ENCODE results near the gene NACC2.

NACC2 gene

GRCh38 chr9:136049491-136050265, 45.4 kb downstream of the NACC2 start:
- no peak for TF ChIP-seq CTCF (IDR thresholded peaks at IDR 0.05; ENCODE audit: control insufficient read depth, insufficient read depth, low read depth, low read length, missing control alignments)
- no peak overlapping the region for H3K4me3 ChIP-seq (ENCODE audit: control insufficient read depth, low read depth, low read length)

GRCh38 chr9:136048560-136049411, 46.3 kb downstream of the NACC2 start:
- no peak for TF ChIP-seq CTCF (IDR thresholded peaks at IDR 0.05; ENCODE audit: control insufficient read depth, insufficient read depth, low read depth, low read length, missing control alignments)
- H3K4me3 ChIP-seq (ENCODE audit: control insufficient read depth, low read depth, low read length): no peak overlapping the region
- DNase-seq (ENCODE audit: low read depth): no peak

More at GRCh38 chr9:136049491-136050265, 45.4 kb downstream of the NACC2 start:
- no peak for DNase-seq (ENCODE audit: low read depth)

GRCh38 chr9:136047775-136048559, 47.1 kb downstream of the NACC2 start:
- TF ChIP-seq CTCF (IDR thresholded peaks at IDR 0.05; ENCODE audit: control insufficient read depth, insufficient read depth, low read depth, low read length, missing control alignments): no peak
- no peak for DNase-seq (ENCODE audit: low read depth)

GRCh38 chr9:136047076-136047774, 47.9 kb downstream of the NACC2 start:
- no peak for TF ChIP-seq CTCF (IDR thresholded peaks at IDR 0.05; ENCODE audit: control insufficient read depth, insufficient read depth, low read depth, low read length, missing control alignments)
- no peak overlapping the region for H3K4me3 ChIP-seq (ENCODE audit: control insufficient read depth, low read depth, low read length)
- DNase-seq (ENCODE audit: low read depth): no peak

More at GRCh38 chr9:136047775-136048559, 47.1 kb downstream of the NACC2 start:
- no peak overlapping the region for H3K4me3 ChIP-seq (ENCODE audit: control insufficient read depth, low read depth, low read length)

GRCh38 chr9:136046554-136046920, 48.6 kb downstream of the NACC2 start:
- DNase-seq (ENCODE audit: low read depth): no peak
- TF ChIP-seq CTCF (IDR thresholded peaks at IDR 0.05; ENCODE audit: control insufficient read depth, insufficient read depth, low read depth, low read length, missing control alignments): no peak
- no peak overlapping the region for H3K4me3 ChIP-seq (ENCODE audit: control insufficient read depth, low read depth, low read length)
